HG03469 (cell line): ENCODE data around the gene DERA.
"Not testable (repeated sequence)": the region's sequence is repeated elsewhere in the genome, so short reads cannot be mapped to it uniquely, and the experiment has no call there.

Source experiments
- ATAC-seq: cut with Tn5 transposase; IDR thresholded peaks from one replicate; pipeline ENCODE4 v1.9.1; 2021; ENCODE audit warnings: mild to moderate bottlenecking, moderate library complexity, moderate number of reproducible peaks; ENCODE audit not compliant: unreplicated experiment

The DERA gene

GRCh38 chr12:15910864-15911721 is at the start of gene DERA:
DERA (plus strand) TSS chr12:15911332; CDS start chr12:15911384, 52 bp downstream.
- peak; percentile 77 for ATAC-seq

- ATAC-seq: no peak
Observed at GRCh38 chr12:15861404-15861803, 49.7 kb upstream of the DERA start.

GRCh38 chr12:15862840-15863239 is 48.3 kb upstream of the DERA start:
- no peak for ATAC-seq

- ATAC-seq: no peak
Observed at GRCh38 chr12:15863372-15863771, 47.8 kb upstream of the DERA start.

- ATAC-seq: peak; percentile 92
Observed at GRCh38 chr12:15863984-15864383, 47.1 kb upstream of the DERA start.

- no peak for ATAC-seq
Observed at GRCh38 chr12:15868186-15868585, 42.9 kb upstream of the DERA start.

- no peak for ATAC-seq
Observed at GRCh38 chr12:15873556-15873955, 37.6 kb upstream of the DERA start.

GRCh38 chr12:15874556-15875145 is 36.5 kb upstream of the DERA start:
- ATAC-seq: not testable (repeated sequence)

GRCh38 chr12:15875863-15876262 is 35.3 kb upstream of the DERA start:
- ATAC-seq: no peak

GRCh38 chr12:15879413-15879812 is 31.7 kb upstream of the DERA start:
- ATAC-seq: no peak

- ATAC-seq: no peak
Observed at GRCh38 chr12:15880721-15881120, 30.4 kb upstream of the DERA start.

GRCh38 chr12:15882118-15882971 is 28.8 kb upstream of the DERA start, which contains the start of gene STRAP:
STRAP (plus strand) TSS chr12:15882387; CDS start chr12:15882708, 321 bp downstream.
- ATAC-seq: peak; percentile 95

GRCh38 chr12:15883536-15883935 is 27.6 kb upstream of the DERA start:
- ATAC-seq: no peak

- ATAC-seq: no peak
Observed at GRCh38 chr12:15886372-15887042, 24.6 kb upstream of the DERA start.

GRCh38 chr12:15887043-15887817 is 23.9 kb upstream of the DERA start:
- ATAC-seq: no peak

GRCh38 chr12:15892645-15893259 is 18.4 kb upstream of the DERA start:
- ATAC-seq: no peak

GRCh38 chr12:15893260-15893659 is 17.9 kb upstream of the DERA start:
- ATAC-seq: no peak

GRCh38 chr12:15896867-15897266 is 14.3 kb upstream of the DERA start:
- ATAC-seq: no peak

GRCh38 chr12:15897433-15897832 is 13.7 kb upstream of the DERA start:
- ATAC-seq: no peak
